Skin epidermis (tissue), 12 donors: ENCODE results near the gene ORM1.
A peak's percentile ranks its signal among the peaks of the same experiment; 100 is the strongest.

ENCODE experiments used
- H3K27ac ChIP-seq, 21 experiments: fragments of 200-600 bp; sonication (generic) in 11 of 21; one replicate each; pipeline ENCODE4 v1.5.0; 2020; ENCODE audit warnings: mild to moderate bottlenecking in 3 of 21, inconsistent platforms in 2 of 21, moderate library complexity in 2 of 21
- H3K4me3 ChIP-seq, 7 experiments: fragments of 200-600 bp; sonication (generic) in 2 of 7; one replicate each; pipeline ENCODE4 v1.5.0; 2020; ENCODE audit warnings: inconsistent platforms in 2 of 7, mild to moderate bottlenecking in 2 of 7, moderate library complexity in 1 of 7

The ORM1 gene

DNA sequence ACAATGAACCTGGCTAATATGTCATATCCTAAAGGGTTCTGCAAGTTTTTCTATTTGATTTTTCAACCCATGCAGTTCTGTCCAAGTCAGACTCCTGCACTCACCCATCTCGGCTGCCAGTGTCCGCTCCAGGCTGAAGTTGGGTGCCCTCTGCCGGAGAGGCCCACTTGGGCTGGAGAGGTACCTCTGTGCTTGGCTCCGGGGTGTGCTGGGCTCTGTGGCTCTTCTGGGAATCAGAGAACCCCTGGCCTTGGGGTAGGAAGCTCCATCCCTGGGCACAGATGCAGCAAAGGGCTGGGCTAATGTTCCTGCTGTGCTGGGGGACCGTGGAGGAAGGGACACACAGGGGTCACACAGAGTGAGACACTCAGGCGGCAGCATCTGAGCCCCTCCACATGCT, 32.9 kb downstream of the ORM1 start:
- no peak overlapping the region for H3K27ac ChIP-seq

DNA sequence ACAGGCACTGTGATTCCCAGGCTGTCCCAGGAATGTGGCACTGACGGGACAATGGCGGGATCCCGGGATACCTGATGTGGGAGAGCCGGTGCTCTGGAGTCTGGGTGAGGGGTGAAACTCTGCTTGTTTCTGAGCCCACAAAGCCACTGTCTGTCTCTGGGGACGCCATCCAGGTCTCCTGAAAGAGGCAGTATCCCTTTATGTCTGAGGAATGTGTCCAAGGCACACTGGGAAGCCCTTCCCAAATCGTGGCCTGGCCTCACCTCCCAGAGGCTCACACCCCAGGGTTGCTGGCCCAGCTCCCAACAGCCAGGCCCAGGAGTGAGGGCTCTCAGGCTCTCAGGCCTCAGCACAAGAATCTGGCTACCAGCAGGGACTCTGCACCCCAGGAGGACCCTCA, 33.9 kb downstream of the ORM1 start:
- Histone ChIP-seq H3K4me3 (no peak overlapping the region), H3K27ac (no peak overlapping the region)

More for the DNA sequence above, 32.9 kb downstream of the ORM1 start:
- no peak overlapping the region for H3K4me3 ChIP-seq

DNA sequence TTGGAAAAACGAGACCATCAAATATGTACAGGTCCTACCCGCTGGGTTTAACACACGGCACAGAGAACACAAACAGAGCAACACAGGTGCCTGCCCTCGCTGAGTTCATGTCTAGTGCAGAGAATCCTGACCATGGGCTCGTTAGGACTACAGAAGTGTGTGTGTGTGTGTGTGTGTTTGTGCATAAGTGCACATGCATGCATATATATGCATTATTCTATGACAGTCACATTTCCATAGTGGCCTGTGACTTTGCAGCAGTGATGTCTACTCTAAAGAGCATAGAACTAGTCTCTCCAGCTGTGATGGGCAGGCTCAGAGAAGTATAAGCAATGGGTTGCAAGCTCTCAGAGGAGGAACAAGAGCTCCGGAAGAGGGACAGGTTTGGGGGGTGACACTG, 34.5 kb downstream of the ORM1 start:
- H3K27ac ChIP-seq: no peak overlapping the region
- H3K4me3 ChIP-seq: no peak overlapping the region

DNA sequence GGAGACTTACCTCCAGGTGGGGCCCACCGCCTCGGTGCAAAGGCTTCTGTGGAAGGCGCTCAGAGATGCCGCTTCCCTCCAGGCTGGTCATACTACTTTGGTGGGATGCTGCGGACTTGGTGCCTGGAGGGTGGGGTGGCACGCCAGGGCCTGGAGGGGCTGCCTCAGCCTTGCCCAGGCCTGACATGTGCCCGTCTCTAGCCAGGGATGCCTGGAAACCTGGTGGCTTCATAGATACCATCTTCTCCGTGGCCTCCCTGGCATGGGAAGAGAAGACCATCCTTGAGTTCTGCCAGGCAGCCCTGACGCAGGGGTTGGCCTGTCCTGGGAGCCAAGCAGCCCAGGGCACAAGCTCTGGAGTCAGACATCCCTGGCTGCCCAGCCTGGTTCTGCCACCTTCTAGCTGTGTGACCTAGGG, 35.0 kb downstream of the ORM1 start:
- Histone ChIP-seq H3K4me3 (no peak overlapping the region), H3K27ac (peak overlapping the region in 1 of 21 experiments; percentile 28)

DNA sequence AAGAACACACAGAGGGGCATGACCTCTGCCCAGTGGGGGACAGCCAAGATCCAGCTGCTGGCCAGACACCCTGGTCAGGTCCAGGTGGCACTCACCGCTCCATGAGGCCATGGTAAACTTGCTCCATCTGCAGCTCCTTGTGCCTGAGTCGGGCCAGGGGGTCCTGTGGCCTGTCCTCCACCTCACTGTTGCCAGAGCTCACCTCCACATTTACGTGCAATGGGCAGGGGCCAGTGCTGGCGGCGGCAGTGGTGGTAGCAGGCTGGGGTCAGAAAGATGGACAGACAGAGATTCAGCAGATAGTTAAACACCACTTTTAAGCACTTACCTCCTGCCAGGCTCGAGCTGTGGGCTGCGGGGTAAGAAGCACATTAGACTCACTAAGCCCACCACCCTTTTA, 36.9 kb downstream of the ORM1 start:
- Histone ChIP-seq H3K27ac (no peak overlapping the region), H3K4me3 (no peak overlapping the region)

DNA sequence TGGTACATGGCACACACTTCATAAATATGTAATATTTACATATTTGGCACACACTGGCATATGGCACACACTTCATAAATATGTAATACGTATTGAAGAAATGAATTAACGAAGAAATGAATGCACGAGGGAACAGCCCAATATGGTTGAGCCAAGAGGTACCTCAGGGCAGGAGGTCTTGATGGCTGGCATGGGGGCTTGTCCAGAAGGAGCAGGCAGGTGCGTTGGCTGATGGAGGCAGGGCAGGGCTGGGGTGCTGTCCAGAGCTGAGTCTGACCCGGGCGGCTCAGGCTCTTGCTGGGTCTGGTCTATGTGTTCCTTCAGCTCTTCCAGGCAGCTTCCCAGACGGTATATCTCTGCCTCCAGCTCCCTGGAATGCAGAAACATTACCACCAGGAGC, 38.6 kb downstream of the ORM1 start:
- no peak overlapping the region for H3K27ac ChIP-seq
- H3K4me3 ChIP-seq: no peak overlapping the region

DNA sequence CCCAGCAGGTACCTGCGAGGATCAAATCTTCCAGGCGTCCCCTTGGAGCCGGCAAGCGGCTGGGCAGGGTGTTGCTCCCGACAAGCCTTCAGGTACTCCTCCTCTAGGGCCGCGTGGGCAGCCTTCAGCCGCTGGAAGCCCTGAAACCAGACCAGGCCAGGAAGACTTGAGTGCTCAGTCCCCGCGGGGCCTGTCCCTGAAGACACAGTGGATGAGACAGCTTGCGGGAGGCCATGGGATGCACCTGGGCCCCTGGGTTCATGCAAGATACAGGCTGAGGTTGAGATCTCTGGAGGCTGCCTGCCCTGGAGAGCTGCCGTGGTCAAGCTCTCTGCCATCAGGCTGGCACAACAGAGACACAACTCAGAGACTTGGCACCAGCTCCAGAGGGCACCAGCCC, 39.5 kb downstream of the ORM1 start:
- Histone ChIP-seq H3K27ac (peak overlapping the region in 3 of 21 experiments; percentile 5 to 50 (median 8)), H3K4me3 (no peak overlapping the region)

DNA sequence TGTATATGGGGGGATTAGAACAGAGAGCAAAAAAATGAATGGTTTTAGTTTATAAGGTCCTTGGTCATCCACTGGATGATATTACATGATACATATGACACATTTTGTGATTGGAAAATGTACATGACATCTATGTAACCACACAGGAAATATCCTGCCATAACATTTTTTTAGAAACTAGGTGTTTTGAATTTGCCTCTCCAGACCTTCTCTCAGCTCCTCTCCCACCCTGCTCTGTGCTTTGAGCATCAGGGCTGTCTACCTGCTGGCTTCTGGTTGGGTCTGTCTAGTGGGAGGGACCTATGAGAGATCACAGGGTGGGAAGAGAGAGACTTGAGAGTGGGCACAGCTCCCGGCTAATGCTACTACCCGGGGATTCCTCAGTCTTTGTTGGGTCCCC, 40.5 kb downstream of the ORM1 start:
- H3K27ac ChIP-seq: peak overlapping the region in 11 of 21 experiments; percentile 1 to 87 (median 26)
- H3K4me3 ChIP-seq: no peak overlapping the region

DNA sequence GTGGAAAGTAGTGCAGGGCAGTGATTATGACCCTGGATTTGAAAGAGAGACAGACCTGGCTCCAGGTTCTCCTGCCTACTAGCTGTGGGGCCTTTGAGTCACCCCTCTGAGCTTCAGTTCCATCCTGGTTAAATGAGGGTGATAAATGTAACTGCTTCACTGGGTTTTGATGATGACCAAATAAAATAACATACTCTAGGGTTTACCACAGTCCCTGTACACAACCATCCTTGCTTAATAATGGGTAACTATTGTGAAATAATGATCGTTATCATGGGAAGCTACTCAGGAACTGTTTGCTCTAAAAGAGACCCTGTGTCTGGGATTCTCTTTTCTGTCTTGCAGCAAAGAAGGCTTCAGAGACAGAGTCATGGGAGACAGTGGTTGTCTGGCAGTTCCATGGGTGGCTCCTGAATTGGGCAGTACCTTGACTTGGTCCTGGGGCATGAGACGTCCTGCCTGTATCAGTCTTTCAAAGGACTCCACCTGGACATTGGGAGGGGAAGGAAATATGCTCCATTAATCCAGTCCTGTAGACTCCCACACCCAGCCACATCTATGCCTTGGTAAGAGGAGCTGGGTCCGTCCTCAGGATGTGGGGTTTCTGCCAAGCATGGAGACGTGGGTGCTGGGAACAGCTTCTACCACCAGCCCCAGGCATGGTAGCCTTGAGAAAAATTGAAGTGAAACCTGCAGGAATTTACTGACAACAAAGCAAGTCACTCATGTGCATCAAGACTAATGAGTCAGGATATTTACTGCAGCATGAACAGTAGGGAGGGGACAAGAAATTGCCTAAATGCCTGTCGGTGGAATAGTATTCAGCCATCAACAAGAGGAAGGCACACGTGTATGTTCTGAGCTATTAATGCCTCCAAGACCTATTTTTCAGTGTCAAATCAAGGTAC, 41.5 kb downstream of the ORM1 start:
- no peak overlapping the region for H3K4me3 ChIP-seq
- H3K27ac ChIP-seq: peak overlapping the region in 13 of 21 experiments; percentile 16 to 87 (median 31)

DNA sequence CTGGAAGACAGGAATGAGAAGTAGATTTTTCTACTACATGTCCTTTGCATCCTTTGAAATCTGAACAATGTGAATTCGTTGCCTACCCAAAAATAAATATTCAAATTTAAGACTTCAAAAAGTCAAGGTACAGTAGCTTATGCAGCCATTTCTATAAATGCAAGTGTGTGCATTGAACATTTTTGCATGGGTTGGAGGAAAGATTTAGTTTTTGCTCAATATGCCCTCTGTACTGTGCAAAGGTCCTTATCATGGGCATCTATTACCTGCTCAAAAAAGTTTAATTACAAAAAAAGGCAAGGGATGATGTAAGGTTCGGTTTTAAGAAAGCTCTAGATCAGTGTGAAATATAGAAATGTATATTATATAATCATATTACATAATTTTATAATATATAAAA, 42.3 kb downstream of the ORM1 start:
- Histone ChIP-seq H3K4me3 (no peak overlapping the region), H3K27ac (peak overlapping the region in 4 of 21 experiments; percentile 26 to 87 (median 58))

DNA sequence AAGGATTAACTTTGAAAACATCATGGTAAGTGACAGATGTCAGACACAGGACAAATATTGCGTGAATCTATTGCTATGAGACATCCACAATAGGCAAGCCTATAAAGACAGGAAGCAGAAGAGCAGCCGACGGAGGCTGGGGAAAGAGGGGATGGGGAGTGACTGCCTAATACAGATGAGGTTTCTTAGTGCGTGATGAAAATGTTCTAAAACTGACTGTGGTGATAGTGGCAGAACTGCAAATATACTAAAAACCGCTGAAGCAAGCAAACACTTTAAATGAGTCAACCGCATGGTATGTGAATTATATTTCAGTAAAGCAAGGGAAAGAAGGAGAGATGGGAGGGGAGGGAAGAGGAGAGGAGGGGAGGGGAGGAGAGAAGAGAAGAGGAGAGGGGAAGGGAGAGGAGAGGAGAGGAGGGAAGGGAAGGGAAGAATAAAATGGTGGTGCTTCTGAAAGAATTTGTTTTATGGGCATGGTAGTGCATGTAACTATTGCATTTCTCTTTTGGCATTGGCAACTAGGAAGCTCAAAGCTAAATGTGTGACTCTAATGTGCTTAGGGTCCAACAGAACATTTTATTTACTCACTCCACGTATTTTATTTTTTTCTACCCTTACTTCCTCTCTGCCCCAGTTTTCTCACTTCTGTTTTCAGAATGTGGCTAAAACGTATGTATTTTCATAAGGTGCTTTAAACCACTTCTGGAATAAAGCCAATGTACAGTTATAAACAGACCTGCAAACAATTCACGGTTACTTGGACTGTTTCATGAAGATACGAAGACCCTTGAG, 43.6 kb downstream of the ORM1 start:
- Histone ChIP-seq H3K27ac (peak overlapping the region in 17 of 21 experiments; percentile 3 to 87 (median 70)), H3K4me3 (no peak overlapping the region)

DNA sequence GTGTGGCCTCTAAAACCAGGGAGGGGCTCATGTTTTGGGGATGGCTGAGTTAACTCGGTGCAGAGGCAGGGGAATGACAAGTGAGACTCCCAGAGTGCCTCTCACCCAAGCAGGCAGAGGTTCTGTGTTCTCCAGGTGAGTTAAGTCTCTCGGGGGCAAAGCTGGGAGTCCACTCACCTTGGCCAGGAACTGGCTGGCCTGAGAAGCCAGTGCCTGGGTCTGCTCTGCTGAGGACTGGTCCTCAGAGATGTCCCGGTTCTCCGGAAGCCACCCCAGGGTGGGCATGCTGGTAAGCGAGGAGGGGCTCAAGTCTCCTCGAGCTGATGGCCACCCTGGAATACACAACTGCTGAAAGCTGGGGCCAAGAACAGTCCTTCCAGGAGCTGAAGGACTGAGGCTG, 44.5 kb downstream of the ORM1 start:
- H3K27ac ChIP-seq: peak overlapping the region in 19 of 21 experiments; percentile 47 to 87 (median 68)
- H3K4me3 ChIP-seq: no peak overlapping the region

DNA sequence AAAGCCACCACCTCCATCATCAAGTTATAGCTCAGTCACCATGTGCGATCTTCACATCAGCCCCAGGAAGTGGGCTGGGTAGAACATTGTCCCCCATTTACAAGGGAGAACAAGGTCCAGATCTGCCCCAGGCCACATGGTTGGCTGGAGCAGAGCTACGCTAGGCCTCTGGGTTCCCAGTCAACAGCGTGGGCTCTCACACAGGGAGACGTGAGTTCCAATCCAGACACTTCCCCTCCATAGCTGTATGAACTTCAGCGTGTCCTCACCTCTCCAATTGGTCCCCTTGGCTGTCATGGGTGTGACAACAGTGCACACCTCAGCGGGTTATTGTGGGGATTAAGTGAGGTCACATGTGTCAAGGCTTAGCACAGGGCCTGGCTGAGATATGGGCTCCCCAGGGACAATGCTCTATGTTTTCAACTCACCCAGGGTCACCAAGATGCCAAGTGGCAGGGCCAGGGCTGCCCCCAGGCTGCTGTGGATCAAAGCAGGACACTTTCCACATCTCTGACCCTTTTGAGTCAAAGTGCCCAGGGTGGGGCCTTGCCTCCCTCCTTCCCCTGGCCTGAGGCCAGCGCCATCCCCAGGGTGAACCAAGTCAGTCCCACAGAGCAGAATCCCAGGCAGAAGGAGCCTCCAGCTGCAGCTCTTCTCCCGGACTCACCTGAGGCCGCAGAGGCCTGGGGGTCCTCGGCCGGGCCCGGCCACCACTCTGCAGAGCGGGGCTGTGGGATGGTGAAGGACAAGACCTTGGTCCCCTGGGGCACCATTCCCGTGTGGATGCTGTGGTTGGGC, 45.1 kb downstream of the ORM1 start:
- H3K4me3 ChIP-seq: no peak overlapping the region
- H3K27ac ChIP-seq: peak overlapping the region in 20 of 21 experiments; percentile 15 to 87 (median 66)

DNA sequence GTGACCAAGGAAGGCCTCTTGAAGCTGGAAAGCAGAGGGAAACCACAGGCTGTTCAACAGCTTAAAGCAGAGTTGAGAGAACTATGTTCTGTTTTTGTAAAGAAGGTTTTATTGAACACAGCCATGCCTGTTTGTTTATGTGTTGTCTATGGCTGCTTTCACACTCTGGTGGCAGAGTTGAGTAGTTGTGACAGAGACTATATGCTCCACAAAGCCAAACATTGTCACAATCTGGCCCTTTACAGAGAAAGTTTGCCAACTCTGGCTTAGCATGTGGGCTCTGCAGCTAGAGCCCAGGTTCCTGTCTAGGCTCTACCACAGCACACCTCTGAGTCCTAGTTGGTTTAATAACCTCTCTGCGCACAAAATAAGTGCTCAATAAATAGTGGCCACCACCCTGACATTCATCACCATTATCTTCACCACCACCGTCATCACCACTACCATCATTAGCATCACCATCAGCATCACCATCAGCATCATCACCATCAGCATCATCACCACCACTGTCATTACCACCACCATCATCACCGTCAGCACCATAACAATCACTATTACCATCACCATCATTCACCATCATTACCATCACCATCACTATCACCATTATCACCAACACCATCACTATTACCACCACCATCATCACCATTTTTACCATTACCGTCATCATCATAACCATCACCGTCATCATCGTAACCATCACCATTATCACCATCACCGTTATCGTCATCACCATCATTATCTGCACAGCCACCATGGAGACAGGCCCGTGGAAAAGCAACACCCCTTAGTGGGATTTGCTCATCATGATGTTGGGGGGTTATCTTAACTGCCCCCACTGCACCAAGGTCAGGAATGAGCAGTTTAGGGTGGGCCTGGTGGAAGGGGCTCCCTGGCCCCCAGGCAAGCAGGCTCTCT, 46.6 kb downstream of the ORM1 start:
- H3K27ac ChIP-seq: peak overlapping the region in 14 of 21 experiments; percentile 2 to 96 (median 68)
- no peak overlapping the region for H3K4me3 ChIP-seq

DNA sequence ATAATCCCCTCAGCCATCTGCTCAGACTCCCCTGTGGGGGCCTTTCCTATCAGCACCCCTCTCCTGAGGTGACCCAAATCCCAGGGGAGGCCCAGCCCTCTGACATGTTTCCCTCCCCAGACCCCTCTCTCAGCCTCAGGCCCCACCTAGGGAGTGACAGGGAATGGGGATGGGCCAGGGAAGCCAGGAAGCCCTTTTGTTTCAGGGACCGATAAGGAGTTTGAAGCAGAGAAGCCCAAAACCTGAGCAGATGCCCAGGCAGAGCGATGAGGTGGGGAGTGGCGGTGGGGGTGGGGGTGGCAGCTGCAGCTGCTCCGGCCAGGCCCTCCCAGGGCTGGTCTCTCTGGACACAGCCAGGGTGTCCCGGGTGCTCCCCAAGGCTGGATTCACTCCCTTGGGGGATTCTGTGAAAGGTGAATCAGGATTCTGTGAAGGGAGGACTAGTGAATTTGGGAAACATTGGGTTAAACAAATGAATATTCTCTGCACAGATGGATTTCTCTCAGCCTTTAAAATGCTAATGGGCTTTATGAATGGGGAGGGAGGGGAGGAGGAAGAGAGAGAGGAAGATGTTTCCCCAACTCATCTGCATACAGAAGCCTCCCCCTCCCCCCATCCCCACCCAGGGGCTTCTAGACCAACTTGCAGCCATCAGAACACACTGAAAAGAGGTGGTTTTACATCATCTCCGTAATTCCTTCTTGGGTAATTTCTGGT, 47.5 kb downstream of the ORM1 start:
- H3K27ac ChIP-seq: peak overlapping the region in 18 of 21 experiments; percentile 2 to 96 (median 66)
- no peak overlapping the region for H3K4me3 ChIP-seq

DNA sequence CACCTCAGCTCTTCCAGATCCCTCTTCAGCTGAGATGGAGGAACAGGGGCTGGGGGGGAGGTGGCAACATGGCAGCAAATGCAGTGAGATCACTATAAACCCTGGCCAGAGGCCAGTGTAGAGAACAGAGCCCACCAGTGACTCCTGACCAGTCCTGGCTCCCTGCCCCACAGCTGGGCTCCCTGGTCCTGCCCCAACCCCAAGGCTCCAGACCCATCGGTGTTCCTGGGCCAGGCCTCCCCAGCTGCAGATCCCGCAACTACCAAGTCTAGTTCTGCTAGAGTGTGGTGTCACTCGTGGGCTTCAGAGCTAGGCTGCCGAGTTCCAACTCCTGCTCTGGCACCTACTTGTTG, 48.0 kb downstream of the ORM1 start:
- H3K27ac ChIP-seq: peak overlapping the region in 16 of 21 experiments; percentile 22 to 96 (median 78)
- H3K4me3 ChIP-seq: no peak overlapping the region

DNA sequence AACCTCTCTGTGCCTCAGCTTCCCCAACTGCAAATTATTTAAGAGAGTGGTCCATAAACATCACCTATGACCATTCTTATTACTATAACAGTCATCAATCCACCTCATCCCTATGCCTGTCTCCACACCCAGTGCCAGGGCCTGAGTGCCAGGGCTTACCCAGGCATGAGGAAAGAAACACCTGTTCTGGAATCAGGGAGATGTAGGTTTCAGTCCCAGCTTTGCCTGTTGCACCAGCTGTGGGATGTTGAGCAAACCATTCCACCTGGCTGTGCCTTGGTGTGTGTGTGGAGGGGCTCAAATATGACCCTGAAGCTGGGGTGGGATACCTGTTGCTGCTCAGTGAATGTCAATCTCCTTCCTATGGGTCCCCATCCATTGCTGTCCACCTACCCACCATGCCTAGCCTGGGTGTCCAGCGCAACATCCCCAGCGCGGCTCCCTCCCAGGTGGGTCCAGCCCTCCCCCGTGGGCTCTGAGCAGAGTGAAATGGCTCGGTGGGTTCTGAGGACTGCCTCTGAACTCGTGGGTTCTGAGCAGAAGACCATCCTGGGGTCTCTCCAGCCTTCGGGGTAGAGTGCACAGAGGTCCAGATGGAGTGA, 48.5 kb downstream of the ORM1 start:
- no peak overlapping the region for H3K4me3 ChIP-seq

More for the DNA sequence above, 48.5 kb downstream of the ORM1 start:
- H3K27ac ChIP-seq: peak overlapping the region in 20 of 21 experiments; percentile 1 to 96 (median 71)
